Endothelial cell of umbilical vein (primary cell): Measurements from ENCODE around the gene P2RY8. TPM values are rescaled to one million over a fixed set of nuclear protein-coding genes. Genes with fewer than 3 reads are reported as not detected.

ENCODE experiments used
- BruUV-seq: library from RNA; stranded (reverse); fragments of 400-500 nt; replicated peaks from 2 replicates; lab custom pipeline; 2021; lab: Mats Ljungman, UMichigan
- CTCF ChIA-PET: fragments of 300-600, 350-600 bp; sonication (Branson Sonifier 250); formaldehyde crosslinking; loops from one replicate; lab custom pipeline; 2021; ENCODE audit warnings: antibody characterized with exemption, inconsistent platforms; lab: Charles Lee
- POLR2A ChIA-PET: fragments of 300-600, 350-600 bp; sonication (Branson Sonifier 250); formaldehyde crosslinking; loops from one replicate; lab custom pipeline; 2021; ENCODE audit warnings: antibody characterized with exemption, inconsistent platforms; lab: Charles Lee
- DNase-seq: peaks from one replicate; pipeline ENCODE4 v3.0.0-alpha.2; 2011; ENCODE audit warnings: low read depth, low spot score
- FAIRE-seq: peaks from 2 replicates; lab custom pipeline; 2011; peaks lifted over from hg19 to GRCh38; lab: Jason Lieb, UNC
- H2AFZ ChIP-seq: 2 replicates; pipeline ENCODE4 v1.6.0; 2012; ENCODE audit warnings: low read depth, low read length, control low read depth, inconsistent platforms
- H3K27ac ChIP-seq: 2 replicates; pipeline ENCODE4 v1.5.1; 2011; ENCODE audit warnings: low read depth, mild to moderate bottlenecking, control low read depth, low read length, moderate library complexity; ENCODE audit not compliant: insufficient read depth
- H3K27me3 ChIP-seq, 2 experiments: 2 replicates each; pipeline versions ENCODE4 v1.6.0 to v1.6.1; 2011; ENCODE audit warnings: low read length in 2 of 2, mixed read lengths in 1 of 2; ENCODE audit not compliant: control insufficient read depth in 2 of 2, insufficient read depth in 2 of 2
- H3K36me3 ChIP-seq, 2 experiments: 2 replicates in 1 of 2; 3 replicates in 1 of 2; pipeline ENCODE4 v1.5.1; 2011; ENCODE audit warnings: low read length in 2 of 2, mild to moderate bottlenecking in 1 of 2, moderate library complexity in 1 of 2; ENCODE audit not compliant: control insufficient read depth in 2 of 2, insufficient read depth in 2 of 2; ENCODE audit errors: extremely low read depth in 1 of 2
- H3K4me1 ChIP-seq: 3 replicates; pipeline ENCODE4 v1.5.1; 2011; ENCODE audit warnings: mild to moderate bottlenecking, low read length; ENCODE audit not compliant: control insufficient read depth, insufficient read depth; ENCODE audit errors: extremely low read depth
- H3K4me2 ChIP-seq: 2 replicates; pipeline ENCODE4 v1.6.1; 2011; ENCODE audit warnings: low read length, control low read depth, mixed read lengths; ENCODE audit not compliant: insufficient read depth
- H3K4me3 ChIP-seq, 3 experiments: fragments of 200-600 bp in 1 of 3; sonication (generic), shearing (Covaris generic) in 1 of 3; replicated peaks in 1 of 3; 2 replicates each; pipeline ENCODE4 v1.5.1; 2011 to 2016; ENCODE audit warnings: control low read depth in 3 of 3, low read length in 3 of 3, mild to moderate bottlenecking in 2 of 3, inconsistent platforms in 1 of 3, low read depth in 1 of 3, moderate library complexity in 1 of 3; ENCODE audit not compliant: insufficient read depth in 1 of 3
- H3K79me2 ChIP-seq: 2 replicates; pipeline ENCODE4 v1.6.0; 2012; ENCODE audit warnings: low read length, inconsistent platforms; ENCODE audit not compliant: control insufficient read depth, insufficient read depth
- H3K9ac ChIP-seq: replicated peaks from 2 replicates; pipeline ENCODE3; 2011; ENCODE audit warnings: low read length, control low read depth; ENCODE audit not compliant: insufficient read depth; ENCODE audit errors: extremely low read depth
- H3K9me1 ChIP-seq: replicated peaks from 3 replicates; pipeline ENCODE4 v1.6.0; 2011; ENCODE audit warnings: mild to moderate bottlenecking, low read length; ENCODE audit not compliant: control insufficient read depth, insufficient read depth; ENCODE audit errors: extremely low read depth
- H3K9me3 ChIP-seq: replicated peaks from 2 replicates; pipeline ENCODE4 v1.5.1; 2012; ENCODE audit warnings: low read length, inconsistent platforms; ENCODE audit not compliant: control insufficient read depth, insufficient read depth
- H4K20me1 ChIP-seq: replicated peaks from 2 replicates; pipeline ENCODE3; 2011; ENCODE audit warnings: mild to moderate bottlenecking, low read length; ENCODE audit not compliant: control insufficient read depth, insufficient read depth; ENCODE audit errors: extremely low read depth
- CTCF ChIP-seq, 2 donors: IDR thresholded peaks; 1 replicate in 1 of 2; 2 replicates in 1 of 2; pipeline ENCODE4 v1.5.1; 2011; ENCODE audit warnings: low read length in 2 of 2, mild to moderate bottlenecking in 2 of 2, moderate library complexity in 2 of 2, control low read depth in 1 of 2, inconsistent platforms in 1 of 2, low read depth in 1 of 2; ENCODE audit not compliant: insufficient read depth in 1 of 2; ENCODE audit errors: extremely low read depth in 1 of 2
- EZH2 ChIP-seq: IDR thresholded peaks from 2 replicates; pipeline ENCODE4 v1.6.1; 2012; ENCODE audit warnings: borderline replicate concordance, low read depth, mild to moderate bottlenecking, moderate library complexity, low read length, inconsistent platforms; ENCODE audit not compliant: severe bottlenecking
- FOS ChIP-seq: IDR thresholded peaks from 2 replicates; pipeline ENCODE4 v1.6.1; 2011; ENCODE audit warnings: mild to moderate bottlenecking, low read length, moderate library complexity, borderline replicate concordance; ENCODE audit not compliant: insufficient read depth
- GATA2 ChIP-seq: IDR thresholded peaks from 2 replicates; pipeline ENCODE4 v1.7.0; 2011; ENCODE audit warnings: low read depth, mild to moderate bottlenecking, moderate library complexity, mixed read lengths, low read length; ENCODE audit not compliant: insufficient read length, insufficient read depth
- JUN ChIP-seq: IDR thresholded peaks from 2 replicates; pipeline ENCODE4 v1.6.1; 2011; ENCODE audit warnings: borderline replicate concordance, low read depth; ENCODE audit not compliant: insufficient read length, insufficient read depth
- MAX ChIP-seq: IDR thresholded peaks from 2 replicates; pipeline ENCODE4 v1.6.1; 2011; ENCODE audit not compliant: insufficient read depth, insufficient read length
- MYC ChIP-seq: IDR thresholded peaks from one replicate; pipeline ENCODE4 v1.6.1; 2011; ENCODE audit warnings: mild to moderate bottlenecking, low read depth, low read length
- POLR2A ChIP-seq: IDR thresholded peaks from 2 replicates; pipeline ENCODE4 v1.6.1; 2012; ENCODE audit warnings: low read depth, mild to moderate bottlenecking, control low read depth, low read length
- POLR2AphosphoS5 ChIP-seq: IDR thresholded peaks from 2 replicates; pipeline ENCODE4 v1.6.1; 2012; ENCODE audit warnings: low read depth, mild to moderate bottlenecking, control low read depth, low read length, moderate library complexity; ENCODE audit not compliant: insufficient read depth
- dilution Hi-C: fragments of 300-500 bp; cut with MboI; formaldehyde crosslinking; loops from one replicate; pipeline ENCODE4 v1.15.0; 2019; ENCODE audit warnings: low sequenced_read_pairs; ENCODE audit not compliant: extremely low pct_ligation_motif_present
- intact Hi-C: fragments of 100-400 bp; cut with micrococcal nuclease; formaldehyde crosslinking; loops from one replicate; pipeline ENCODE4 v1.10.0; 2022
- polyA plus RNA-seq, 4 experiments: library from polyadenylated mRNA; depleted of rRNA in 3 of 4; stranded (reverse) in 3 of 4; unstranded in 1 of 4; fragments of >200 nt; gene quantifications; 2 replicates each; pipeline versions ENCODE4 v1.2.1 to v1.2.3, GENCODE V29; 2011 to 2012; ENCODE audit warnings: missing spikeins in 1 of 4
- total RNA-seq: library from RNA; stranded (reverse); gene quantifications from 2 replicates; pipeline ENCODE4 v1.2.3, GENCODE V29; 2021

Gene P2RY8
- total and polyA plus RNA-seq, 2 donors (not counting 3 experiments of a cell fraction or from before 2014, with no cell fraction given), result not detected

GRCh38 chrX:1529328-1529727 is 7.7 kb downstream of the P2RY8 start:
- POLR2A ChIA-PET, result no interaction called here
- CTCF ChIA-PET, result no interaction called here
- no peaks in the 10 kb centered on the region for H3K79me2 ChIP-seq
- H3K9me1 ChIP-seq, result no peaks in the 10 kb centered on the region
- FAIRE-seq (no peak), DNase-seq (no peak)
- intact Hi-C loops, result no loop called here
- H3K9ac ChIP-seq, result no peak overlapping the region
- no peaks in the 10 kb centered on the region for H3K36me3 ChIP-seq
- no TSS peak for BruUV-seq
- H3K27me3 ChIP-seq, result no peaks in the 10 kb centered on the region
- no peak overlapping the region for H2AFZ ChIP-seq
- peaks cover 2% of the 10 kb centered on the region for H3K9me3 ChIP-seq
- no peaks in the 10 kb centered on the region for H4K20me1 ChIP-seq
- no peak overlapping the region for H3K4me2 ChIP-seq
- H3K4me3 ChIP-seq, result no peak overlapping the region
- no peaks in the 10 kb centered on the region for H3K4me1 ChIP-seq
- no peak for TF ChIP-seq JUN
- TF ChIP-seq MAX, result no peak
- TF ChIP-seq GATA2, result no peak
- TF ChIP-seq MYC, result no peak
- TF ChIP-seq FOS, result no peak
- TF ChIP-seq POLR2AphosphoS5, result no peak
- TF ChIP-seq POLR2A, result no peak
- TF ChIP-seq CTCF (IDR thresholded peaks at IDR 0.05; ENCODE audit: extremely low read depth in 1 of 2, insufficient read depth in 1 of 2, low read depth in 1 of 2, low read length in 2 of 2), result no peak
- TF ChIP-seq EZH2, result no peak
- H3K27ac ChIP-seq, result no peak overlapping the region
- dilution Hi-C loops, result no loop called here
